Stomach (tissue), 9 donors: ENCODE data around the gene LPIN3. TPM values are rescaled to one million over a fixed set of nuclear protein-coding genes. Genes with fewer than 3 reads are reported as not detected.

Experiments
- DNase-seq, 2 donors: peaks; one replicate each; pipeline versions ENCODE4 v3.0.0 to v3.0.0-alpha.2; 2013 to 2019
- H3K27ac ChIP-seq, 5 donors: fragments of 200-600 bp in 4 of 5; sonication (generic) in 4 of 5; one replicate each; pipeline ENCODE4 v1.5.1; 2013 to 2019; ENCODE audit warnings: mild to moderate bottlenecking in 1 of 5, moderate library complexity in 1 of 5
- H3K27me3 ChIP-seq, 3 donors: fragments of 200-600 bp; sonication (generic); one replicate each; pipeline ENCODE4 v1.5.1; 2017 to 2019; ENCODE audit warnings: mixed run types in 1 of 3
- H3K36me3 ChIP-seq, 4 donors: fragments of 200-600 bp; sonication (generic); 1 replicate in 3 of 4; 2 replicates in 1 of 4; pipeline ENCODE4 v1.5.1; 2016 to 2019
- H3K4me1 ChIP-seq, 4 donors: fragments of 200-600 bp; sonication (generic); one replicate each; pipeline ENCODE4 v1.5.1; 2016 to 2019
- H3K4me3 ChIP-seq, 4 donors: fragments of 200-600 bp; sonication (generic) in 3 of 4; one replicate each; pipeline ENCODE4 v1.5.1; 2016 to 2019; ENCODE audit warnings: mild to moderate bottlenecking in 1 of 4
- H3K9me3 ChIP-seq, 4 donors: fragments of 200-600 bp; sonication (generic); one replicate each; pipeline ENCODE4 v1.5.1; 2016 to 2019
- CTCF ChIP-seq, 7 experiments: fragments of 450-650 bp in 4 of 7; fragments of 200-600 bp in 3 of 7; sonication (generic) in 3 of 7; IDR thresholded peaks; one replicate each; pipeline ENCODE4 v1.5.1; 2016 to 2019; ENCODE audit warnings: antibody characterized with exemption in 7 of 7, control low read depth in 2 of 7, mild to moderate bottlenecking in 1 of 7
- EP300 ChIP-seq: sonication (generic); formaldehyde crosslinking; IDR thresholded peaks from one replicate; pipeline ENCODE4 v1.6.1; 2017; ENCODE audit warnings: antibody characterized with exemption
- POLR2A ChIP-seq, 4 donors: fragments of 450-650 bp; IDR thresholded peaks; one replicate each; pipeline ENCODE4 v1.6.1; 2016; ENCODE audit warnings: antibody characterized with exemption in 4 of 4, control low read depth in 2 of 4, mild to moderate bottlenecking in 1 of 4, moderate library complexity in 1 of 4
- POLR2AphosphoS5 ChIP-seq, 3 donors: sonication (generic); formaldehyde crosslinking; IDR thresholded peaks; one replicate each; pipeline ENCODE4 v1.6.1; 2016; ENCODE audit warnings: antibody characterized with exemption in 3 of 3
- WGBS, 5 donors: extraction: QIAGEN DNeasy Blood & Tissue Kit in 3 of 5; methylation state at CpG; one replicate each; pipeline versions ENCODE4 v1.1.5 to v1.1.7; 2013 to 2018; 5-methylcytosine and 5-hydroxymethylcytosine counted together
- intact Hi-C: fragments of 100-400 bp; cut with DNase I; formaldehyde crosslinking; loops from one replicate; pipeline ENCODE4 v1.15.1; 2023; ENCODE audit warnings: low total_unique reads
- polyA plus RNA-seq, 3 donors: library from polyadenylated mRNA; stranded (reverse); fragments of 200-250 nt; gene quantifications; one replicate each; pipeline ENCODE4 v1.2.3, GENCODE V29; 2013
- total RNA-seq, 5 donors: library from RNA; depleted of rRNA; stranded (reverse); fragments of >200 nt; gene quantifications; one replicate each; pipeline versions ENCODE4 v1.1.0 to v1.2.3, GENCODE V29; 2014 to 2016
- donor health status: healthy with polysubstance abuse.
- donor health status: Bipolar disorder and iron deficiency.
- donor health status: healthy.

Gene LPIN3
- total and polyA plus RNA-seq, 8 donors = 5.7 to 289 (median 21.5) TPM

- Histone ChIP-seq H3K36me3 (no peaks in the 10 kb centered on the region), H3K27ac (peak overlapping the region; percentile 79 to 90 (median 88)), H3K9me3 (no peaks in the 10 kb centered on the region), H3K27me3 (no peaks in the 10 kb centered on the region), H3K4me3 (peak overlapping the region; percentile 37 to 52 (median 38)), H3K4me1 (peaks cover 12 to 41% (median 30%) of the 10 kb centered on the region in 4 donors)
- WGBS, 5 donors = 1 to 4% (median 4%) methylated on average over 25 of the region's 25 CpGs
- no peak for TF ChIP-seq POLR2A (IDR thresholded peaks at IDR 0.05)
- peak in 6 of 7 experiments; percentile 90 to 100 (median 98) for TF ChIP-seq CTCF (IDR thresholded peaks at IDR 0.05)
- peak in 2 of 3 donors; percentile 29 to 82 for TF ChIP-seq POLR2AphosphoS5 (IDR thresholded peaks at IDR 0.05)
- intact Hi-C loops = loop anchor here (5.0 kb wide), 1 partner anchor 168 kb away; no protein-coding TSS in a partner anchor
- peak; percentile 95 to 96 for DNase-seq
Measured at GRCh38 chr20:41339957-41340326, 679 bp upstream of the LPIN3 start.

GRCh38 chr20:41342474-41343464, 2.1 kb downstream of the LPIN3 start:
- no peak overlapping the region for H3K4me3 ChIP-seq
- peaks cover 10 to 35% (median 28%) of the 10 kb centered on the region in 4 donors for H3K4me1 ChIP-seq
- intact Hi-C loops = loop anchor here (5.0 kb wide), 1 partner anchor 170 kb away; no protein-coding TSS in a partner anchor
- H3K9me3 ChIP-seq = no peaks in the 10 kb centered on the region
- no peaks in the 10 kb centered on the region for H3K27me3 ChIP-seq
- no peak for DNase-seq
- peaks cover 0 to 23% (median 19%) of the 10 kb centered on the region in 4 donors for H3K36me3 ChIP-seq
- H3K27ac ChIP-seq = no peak overlapping the region
- TF ChIP-seq POLR2AphosphoS5 (IDR thresholded peaks at IDR 0.05) (no peak), EP300 (no peak), CTCF (IDR thresholded peaks at IDR 0.05) (no peak), POLR2A (IDR thresholded peaks at IDR 0.05) (no peak)
- WGBS, 5 donors = 87 to 97% (median 95%) methylated on average over 9 of the region's 9 CpGs

GRCh38 chr20:41344477-41344876, 3.9 kb downstream of the LPIN3 start:
- H3K4me3 ChIP-seq = no peak overlapping the region
- WGBS, 5 donors = 73 to 100% (median 83%) methylated on average over 3 to 4 of the region's 4 CpGs
- TF ChIP-seq POLR2AphosphoS5 (IDR thresholded peaks at IDR 0.05) = no peak
- no peak for TF ChIP-seq EP300
- TF ChIP-seq CTCF (IDR thresholded peaks at IDR 0.05) = no peak
- TF ChIP-seq POLR2A (IDR thresholded peaks at IDR 0.05) = no peak
- no peak overlapping the region for H3K27ac ChIP-seq
- H3K36me3 ChIP-seq = peaks cover 0 to 38% (median 35%) of the 10 kb centered on the region in 4 donors
- peak in 1 of 2 donors; percentile 56 for DNase-seq
- H3K4me1 ChIP-seq = peaks cover 9 to 31% (median 27%) of the 10 kb centered on the region in 4 donors
- no peaks in the 10 kb centered on the region for H3K9me3 ChIP-seq
- intact Hi-C loops = loop anchor here (5.0 kb wide), 1 partner anchor 172 kb away; no protein-coding TSS in a partner anchor
- no peaks in the 10 kb centered on the region for H3K27me3 ChIP-seq

- Histone ChIP-seq H3K4me1 (peaks cover 3 to 25% (median 20%) of the 10 kb centered on the region in 4 donors), H3K4me3 (no peak overlapping the region), H3K27ac (no peak overlapping the region), H3K9me3 (no peaks in the 10 kb centered on the region), H3K27me3 (no peaks in the 10 kb centered on the region), H3K36me3 (peaks cover 0 to 45% (median 41%) of the 10 kb centered on the region in 4 donors)
- intact Hi-C loops = loop anchor here (5.0 kb wide), 1 partner anchor 173 kb away; no protein-coding TSS in a partner anchor
- 83 to 89% (median 87%) methylated on average over 8 to 11 of the region's 11 CpGs for WGBS, 5 donors
- no peak for TF ChIP-seq CTCF (IDR thresholded peaks at IDR 0.05)
- no peak for TF ChIP-seq POLR2AphosphoS5 (IDR thresholded peaks at IDR 0.05)
- TF ChIP-seq POLR2A (IDR thresholded peaks at IDR 0.05) = no peak
- no peak for TF ChIP-seq EP300
- DNase-seq = no peak
Measured at GRCh38 chr20:41344938-41345728, 4.5 kb downstream of the LPIN3 start.
